GM18505 (cell line): Measurements from ENCODE around the gene FKBP2.

Experiments used
- ATAC-seq: cut with Tn5 transposase; IDR thresholded peaks from one replicate; pipeline ENCODE4 v1.9.1; 2021; ENCODE audit not compliant: unreplicated experiment
- POLR2A ChIP-seq: IDR thresholded peaks from 4 replicates; pipeline ENCODE4 v1.6.1; 2011; ENCODE audit warnings: borderline replicate concordance; ENCODE audit not compliant: insufficient read depth, insufficient read length; ENCODE audit errors: extremely low read depth

The FKBP2 gene

GRCh38 chr11:64265176-64266160 lies 24.6 kb downstream of the FKBP2 start:
- TF ChIP-seq POLR2A = no peak
- ATAC-seq = no peak

- no peak for ATAC-seq
Observed at GRCh38 chr11:64266339-64266738, 25.4 kb downstream of the FKBP2 start.

GRCh38 chr11:64267207-64267945 lies 26.5 kb downstream of the FKBP2 start:
- ATAC-seq = no peak
- TF ChIP-seq POLR2A = no peak

More at GRCh38 chr11:64266339-64266738, 25.4 kb downstream of the FKBP2 start:
- TF ChIP-seq POLR2A = no peak

GRCh38 chr11:64268025-64268892 lies 27.4 kb downstream of the FKBP2 start:
- no peak for TF ChIP-seq POLR2A
- no peak for ATAC-seq

- TF ChIP-seq POLR2A = no peak
- ATAC-seq = peak; percentile 4
Observed at GRCh38 chr11:64268893-64269539, 28.1 kb downstream of the FKBP2 start.

DNA sequence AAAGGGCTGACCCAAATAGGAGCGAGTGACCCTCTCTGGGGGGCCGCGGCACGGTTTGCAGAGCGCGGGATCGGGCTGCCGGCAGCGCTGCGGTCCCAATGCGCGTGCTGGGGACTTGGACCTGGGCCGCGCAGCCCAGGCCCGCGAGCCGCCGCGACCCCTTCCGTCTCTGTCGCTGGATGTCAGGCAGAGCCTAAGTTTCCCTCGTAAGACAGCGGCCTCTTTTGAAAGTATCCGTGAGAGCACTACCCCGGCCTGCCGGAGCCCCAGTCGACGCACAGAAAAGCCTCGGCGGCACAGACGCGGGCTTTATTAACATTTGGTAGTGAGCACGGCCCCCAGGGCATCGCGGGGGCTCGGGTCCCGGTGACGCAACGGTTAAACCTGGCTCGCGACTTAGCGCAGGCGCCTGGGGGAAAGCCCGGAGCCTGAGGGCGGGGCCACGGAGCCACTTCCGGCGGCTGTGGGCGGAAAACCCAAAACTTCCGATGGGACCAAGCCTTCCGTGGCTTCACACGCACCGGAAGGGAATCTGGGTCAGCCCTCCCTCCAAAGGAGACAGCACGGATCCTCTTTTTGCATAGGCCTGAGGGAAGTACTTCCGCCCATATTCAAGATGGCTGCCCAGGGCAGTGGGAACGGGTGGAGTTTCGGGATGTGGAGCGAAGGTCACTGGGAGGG lies 28.8 kb downstream of the FKBP2 start:
- peak; percentile 54 for ATAC-seq
- peak; percentile 80 for TF ChIP-seq POLR2A

DNA sequence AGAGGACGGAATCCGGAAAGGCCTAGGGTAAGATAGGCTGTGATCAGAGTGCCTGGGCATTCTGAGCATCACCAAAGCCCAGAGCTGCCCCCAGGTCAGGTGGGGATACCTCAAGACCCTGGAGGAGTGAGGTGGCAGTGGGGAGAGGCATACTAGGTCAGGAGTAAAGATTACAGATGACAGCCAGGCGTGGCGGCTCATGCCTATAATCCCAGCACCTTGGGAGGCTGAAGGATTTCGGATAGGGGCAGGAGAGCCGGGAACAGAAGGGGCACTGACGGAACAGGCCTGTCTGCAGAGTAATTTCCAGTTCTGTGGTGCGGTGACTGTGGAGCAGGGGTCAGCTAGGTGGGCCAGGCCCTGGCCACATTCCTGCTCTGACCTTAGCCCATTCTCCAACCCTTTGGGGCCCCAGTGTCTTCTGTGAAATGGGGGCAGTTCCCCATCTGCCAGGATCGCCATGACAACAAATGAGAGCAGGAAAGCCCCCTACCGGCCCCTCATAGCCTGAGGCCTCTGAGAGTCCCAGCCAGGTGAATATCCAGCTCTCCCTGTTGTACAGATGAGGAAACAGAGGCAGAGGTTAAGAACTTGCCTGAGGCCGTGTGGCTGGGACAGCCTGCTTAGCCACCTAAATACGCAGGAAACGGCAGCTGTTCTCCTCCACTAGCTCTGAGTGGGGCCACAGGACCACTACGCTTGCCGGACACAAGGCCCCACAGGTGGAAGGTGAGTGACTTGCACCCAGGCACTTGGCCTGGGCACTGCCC lies 34.3 kb downstream of the FKBP2 start:
- no peak for TF ChIP-seq POLR2A
- ATAC-seq = no peak

- ATAC-seq = no peak
- TF ChIP-seq POLR2A = no peak
Observed at GRCh38 chr11:64275841-64276240, 34.9 kb downstream of the FKBP2 start.

GRCh38 chr11:64276653-64277431 lies 35.9 kb downstream of the FKBP2 start:
- no peak for ATAC-seq
- TF ChIP-seq POLR2A = no peak

GRCh38 chr11:64278576-64279190 lies 37.8 kb downstream of the FKBP2 start:
- no peak for TF ChIP-seq POLR2A
- no peak for ATAC-seq
